Medulla oblongata (tissue), 1 donor: ENCODE results near the gene SPTBN5.

Experiments
- DNase-seq: peaks from one replicate; pipeline ENCODE4 v3.0.0-alpha.2; 2015; ENCODE audit errors: extremely low spot score

The SPTBN5 gene

DNA sequence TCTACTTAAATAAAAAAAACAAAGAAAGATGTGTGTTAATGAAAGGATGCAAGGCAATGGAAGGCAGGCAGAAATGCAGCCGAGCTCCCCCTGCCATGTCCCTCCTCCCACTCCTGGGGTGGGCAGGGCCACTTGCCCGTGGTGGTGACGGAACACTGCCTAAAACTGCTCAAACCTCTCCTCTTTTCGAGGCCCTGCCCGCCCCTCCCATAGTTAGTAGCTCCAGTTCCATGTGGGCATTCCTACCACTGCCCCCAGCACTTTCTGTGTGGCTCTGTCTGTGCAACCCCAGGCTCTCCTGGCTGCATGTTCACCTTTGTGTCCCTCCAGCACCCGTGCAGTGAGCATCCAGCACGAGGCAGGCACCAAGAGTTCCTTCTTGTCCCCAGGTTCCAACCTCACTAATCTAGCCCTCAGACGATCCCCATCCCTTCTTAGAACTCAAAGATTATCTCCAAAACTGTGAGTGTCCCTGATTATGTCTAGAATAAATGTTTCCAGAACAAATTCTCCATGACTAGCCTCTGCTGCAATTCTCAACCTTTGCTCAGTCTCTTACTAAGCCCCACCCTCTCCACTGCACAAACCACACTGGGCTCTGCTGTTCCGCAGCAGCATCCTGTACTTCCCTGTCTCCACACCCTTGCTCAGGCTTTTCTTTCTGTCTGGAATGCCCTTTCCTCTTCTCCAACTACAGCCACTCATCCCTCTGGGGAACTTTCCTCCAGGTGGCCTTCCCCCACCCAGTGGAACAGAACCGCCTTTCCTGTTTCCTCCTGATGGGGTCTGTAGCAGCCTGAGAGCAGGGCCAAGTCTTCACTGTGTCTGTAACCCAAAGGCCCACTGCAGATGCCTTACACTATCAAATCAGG is 32.6 kb upstream of the SPTBN5 start:
- no peak for DNase-seq

DNA sequence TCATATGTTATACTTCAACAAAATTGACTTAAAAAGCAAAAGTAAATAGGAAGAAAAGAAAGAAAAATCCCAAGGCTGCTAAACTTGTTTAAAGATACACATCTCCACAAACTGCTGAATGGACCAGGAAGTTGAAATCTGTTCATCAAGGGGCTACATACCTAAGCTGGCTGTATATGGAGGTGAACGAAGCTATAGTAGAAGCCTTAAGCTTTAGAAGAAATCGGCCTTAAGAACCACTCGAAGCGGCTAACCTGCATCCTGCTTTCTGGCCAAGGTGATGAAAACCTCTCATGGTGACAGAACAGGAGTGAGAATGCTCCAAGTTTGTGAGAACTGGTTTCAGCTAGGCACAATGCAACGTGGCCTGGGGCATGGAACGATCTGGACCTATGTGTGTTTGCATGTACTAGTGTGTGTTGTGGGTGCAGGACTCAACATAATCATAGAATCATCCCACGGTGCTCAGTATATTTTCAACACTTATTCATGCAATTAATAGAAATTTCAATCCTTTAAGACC is 31.3 kb upstream of the SPTBN5 start:
- DNase-seq = no peak

DNA sequence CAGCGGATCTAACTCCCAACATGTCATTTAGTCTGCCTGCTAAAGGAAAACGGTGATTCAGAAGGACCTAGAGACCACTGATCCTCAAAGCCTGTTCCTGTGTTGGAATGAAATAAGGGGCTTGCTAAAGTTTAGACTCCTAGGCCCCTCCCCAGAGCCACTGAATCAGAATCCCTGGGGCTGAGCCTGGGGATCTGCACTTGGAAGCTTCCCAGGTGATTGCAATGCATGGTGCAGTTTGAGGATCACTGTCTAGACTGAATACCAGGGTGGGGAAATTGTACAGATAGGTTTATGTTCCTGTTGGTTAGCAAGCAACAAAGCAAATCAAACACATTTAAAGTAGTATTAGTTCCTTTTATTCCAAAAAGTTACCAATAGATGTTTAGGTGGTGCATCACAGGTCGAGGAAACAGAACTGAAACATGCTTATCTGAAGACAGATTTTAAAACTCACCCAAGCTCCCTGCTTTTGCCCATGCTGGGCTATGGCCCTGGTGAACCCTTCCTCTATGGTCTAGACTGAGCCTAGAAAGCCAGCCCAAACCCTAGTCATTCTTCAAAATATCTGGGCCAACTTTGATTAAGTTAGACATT is 29.6 kb upstream of the SPTBN5 start:
- DNase-seq = no peak

DNA sequence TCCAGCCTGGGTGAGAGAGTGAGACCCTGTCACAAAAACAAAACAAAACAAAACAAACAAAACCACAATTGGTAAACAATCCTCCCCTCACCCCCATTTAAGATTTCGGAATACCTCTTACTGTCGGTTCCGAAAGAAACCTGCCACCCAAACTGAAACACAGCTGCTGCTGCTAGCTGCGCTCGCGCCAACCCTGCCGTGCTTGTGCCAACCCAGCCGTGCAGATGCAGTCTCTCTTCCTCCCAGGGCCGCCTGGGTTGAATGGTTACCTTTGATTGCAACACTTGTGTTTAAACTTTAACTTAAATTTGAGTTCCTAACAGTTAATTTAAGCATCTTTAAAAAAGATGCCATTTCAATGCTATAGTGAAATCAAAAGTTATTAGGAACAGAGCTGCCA is 28.5 kb upstream of the SPTBN5 start:
- no peak for DNase-seq

DNA sequence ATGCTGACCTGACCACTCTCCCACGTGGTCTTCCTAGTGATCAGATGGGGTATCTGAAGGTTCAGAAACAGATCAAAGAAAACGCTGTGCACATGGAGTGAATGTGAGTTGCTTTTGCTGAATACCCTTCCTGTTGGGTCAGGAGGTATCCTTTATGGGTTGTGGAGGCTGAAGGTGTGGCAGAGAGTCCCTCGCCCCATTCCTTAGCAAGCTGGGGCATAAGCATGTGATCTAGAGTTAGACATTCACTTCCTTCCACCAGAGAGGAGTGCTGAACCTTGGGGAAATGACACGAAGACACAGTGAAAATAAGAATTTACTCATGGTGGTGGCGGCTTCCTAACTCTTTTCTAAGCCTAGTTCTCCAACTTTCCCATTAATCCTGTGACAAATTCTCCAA is 27.8 kb upstream of the SPTBN5 start:
- DNase-seq = no peak

DNA sequence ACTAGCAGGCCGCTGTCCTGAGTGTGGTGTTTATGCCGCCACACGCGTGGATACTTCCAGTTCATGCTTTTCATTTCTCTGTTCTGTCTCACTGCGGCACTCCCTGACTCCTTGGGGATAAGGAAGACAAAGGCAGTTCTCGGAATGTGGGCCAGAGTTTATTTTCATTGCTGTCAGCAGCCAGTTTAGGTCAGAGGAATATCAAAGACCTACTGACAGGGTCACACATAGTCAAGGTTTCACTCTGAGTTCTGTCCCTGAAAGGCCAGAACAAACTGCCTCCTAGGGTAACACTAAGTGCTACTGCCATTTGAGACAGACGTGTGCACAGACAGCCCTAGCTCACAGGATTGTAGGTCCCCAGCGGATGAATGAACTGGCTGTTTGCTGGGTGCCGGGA is 27.3 kb upstream of the SPTBN5 start:
- DNase-seq = no peak

DNA sequence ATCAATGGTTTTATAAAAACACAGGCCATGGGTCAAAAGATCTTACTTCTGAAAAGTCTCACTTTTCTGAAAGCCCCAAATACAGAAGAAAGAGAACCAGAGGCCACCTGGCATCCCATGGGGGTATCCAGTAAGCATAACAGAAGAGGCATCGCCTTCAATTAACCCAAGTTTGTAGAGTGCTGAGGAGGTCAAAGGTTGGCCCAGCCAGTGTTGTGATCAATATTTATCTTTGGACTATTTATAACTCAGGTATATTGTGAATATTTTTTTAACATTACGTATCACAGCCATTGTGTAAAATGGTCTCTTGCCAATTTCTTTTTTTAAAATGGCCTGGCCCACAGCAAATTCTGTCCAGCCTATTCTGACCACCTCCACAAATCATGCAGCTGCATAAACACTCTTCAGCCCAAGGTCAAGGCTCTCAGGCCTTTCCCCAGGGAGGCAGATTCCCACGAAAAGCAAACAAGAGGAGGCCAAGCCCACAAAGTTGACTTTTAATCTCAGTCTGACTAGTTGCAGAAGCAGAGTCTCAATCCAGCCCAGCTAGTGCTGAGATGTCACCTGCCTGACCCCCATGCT is 26.2 kb upstream of the SPTBN5 start:
- no peak for DNase-seq

DNA sequence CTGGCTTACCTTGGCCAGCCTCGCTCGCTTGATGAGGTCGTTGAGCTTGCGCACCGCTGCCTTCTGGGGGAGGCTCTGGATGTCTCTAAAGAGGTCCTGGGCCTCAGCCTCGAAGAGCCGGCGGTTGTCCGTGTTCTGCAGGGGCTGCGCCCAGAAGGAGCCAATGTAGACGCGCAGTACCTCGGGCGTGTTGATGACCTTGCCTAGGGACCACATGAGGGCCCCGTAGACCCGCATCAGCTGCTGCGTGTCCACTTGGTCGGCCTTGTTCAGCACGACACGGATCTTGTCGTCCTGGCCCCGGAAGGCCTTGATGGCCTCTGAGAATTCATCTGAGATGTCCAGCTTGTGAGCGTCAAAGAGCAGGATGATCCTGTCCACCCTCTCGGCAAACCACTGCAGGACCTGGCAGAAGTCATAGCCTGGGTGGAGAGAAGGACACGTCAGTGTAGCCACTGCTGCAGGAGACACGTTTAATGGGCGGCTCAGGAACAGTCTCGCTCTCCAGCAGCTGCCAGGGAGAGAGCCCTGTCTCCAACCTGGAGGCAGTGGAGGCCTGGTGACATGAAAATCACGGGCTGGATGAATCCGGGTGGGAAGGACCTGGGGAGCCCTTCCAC is 25.5 kb upstream of the SPTBN5 start:
- DNase-seq = no peak

DNA sequence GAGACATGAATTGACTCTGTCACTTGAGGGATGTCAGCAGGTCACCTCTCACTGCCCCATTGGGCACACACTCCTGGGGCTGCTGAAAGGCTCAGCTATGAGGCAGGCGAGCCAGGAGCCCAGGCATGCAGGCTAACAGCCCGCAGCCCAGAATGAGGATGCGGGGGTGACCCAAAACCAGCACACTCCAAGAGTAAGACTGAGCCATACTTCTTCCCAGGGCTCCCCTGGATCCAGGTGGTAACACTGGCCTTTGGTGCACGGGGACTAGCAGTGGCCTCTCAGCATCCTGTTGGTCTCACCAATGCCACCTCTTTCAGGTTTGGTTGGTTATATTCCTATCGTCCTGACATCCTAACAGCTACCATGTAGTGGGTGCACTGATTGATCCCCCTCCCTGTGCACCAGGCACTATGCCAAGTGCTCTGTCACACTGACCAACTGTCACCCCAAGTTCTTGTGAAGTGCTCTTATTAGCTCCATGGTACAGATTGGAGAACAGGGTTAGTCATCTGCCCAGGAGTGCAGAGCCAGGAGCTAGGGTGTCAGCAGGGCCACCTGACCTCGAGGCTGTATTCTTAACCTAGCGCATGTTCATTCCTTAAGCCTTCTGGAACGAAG is 24.8 kb upstream of the SPTBN5 start:
- DNase-seq = no peak

DNA sequence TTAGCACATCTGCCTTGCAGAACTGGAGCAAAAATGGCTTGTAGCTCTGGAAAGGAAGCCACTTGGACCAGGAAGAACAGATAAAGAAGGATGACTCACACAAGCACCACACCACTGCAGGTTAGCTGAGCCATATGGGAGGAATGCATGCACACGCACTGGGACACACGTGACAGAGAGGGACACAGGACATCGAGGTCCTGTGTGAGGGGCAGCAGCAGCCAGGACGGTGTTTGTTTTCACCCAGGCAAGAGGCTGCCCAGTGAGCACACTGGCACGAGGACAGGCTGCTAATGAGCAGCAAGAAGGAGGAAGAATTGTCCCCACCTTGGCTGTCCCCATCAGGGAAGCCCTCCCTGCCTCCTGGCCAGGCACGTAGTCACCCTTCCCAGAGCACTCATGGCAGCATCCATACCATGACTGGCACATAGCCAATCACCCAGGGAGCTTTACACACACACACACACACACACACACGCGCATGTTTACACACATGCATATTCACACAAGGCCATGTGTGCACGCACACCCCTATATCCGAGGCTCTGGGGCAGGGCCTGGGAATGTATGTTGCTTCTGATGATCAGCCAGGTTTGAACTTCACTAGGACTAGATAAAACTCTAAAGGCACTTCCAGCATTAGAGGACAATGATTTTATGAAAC is 24.0 kb upstream of the SPTBN5 start:
- DNase-seq = no peak

DNA sequence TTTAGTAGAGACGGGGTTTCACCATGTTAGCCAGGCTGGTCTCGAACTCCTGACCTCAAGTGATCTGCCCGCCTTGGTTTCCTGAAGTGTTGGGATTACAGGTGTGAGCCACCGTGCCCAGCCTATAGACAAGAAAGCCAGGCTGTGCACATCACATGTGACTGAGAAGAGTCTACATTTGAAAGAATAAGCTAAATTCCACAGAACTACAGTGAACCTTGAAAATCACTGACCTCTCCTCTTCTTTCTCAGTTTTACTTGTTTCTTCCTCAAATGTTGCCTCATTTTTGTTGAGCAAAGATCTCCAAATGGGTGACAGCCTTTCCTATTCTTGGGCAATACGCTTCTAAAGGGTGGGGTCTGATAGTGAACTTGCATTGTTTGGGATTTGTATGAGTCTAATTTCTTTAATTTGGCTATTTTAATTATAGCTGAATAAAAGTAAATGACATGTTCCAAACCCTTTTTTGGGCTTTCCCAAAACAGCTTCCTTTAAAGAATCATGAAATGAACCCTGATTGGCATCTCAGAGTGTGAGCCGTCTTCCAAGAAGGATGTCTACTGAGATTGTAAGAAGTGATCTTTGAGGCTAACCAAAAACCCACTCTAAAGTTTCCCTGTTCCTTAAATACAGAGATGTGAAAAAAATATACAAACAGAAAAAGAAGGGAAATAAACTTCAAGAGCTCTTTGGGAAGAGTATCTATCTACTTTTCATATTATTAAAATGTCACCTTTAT is 21.6 kb upstream of the SPTBN5 start:
- DNase-seq = no peak

DNA sequence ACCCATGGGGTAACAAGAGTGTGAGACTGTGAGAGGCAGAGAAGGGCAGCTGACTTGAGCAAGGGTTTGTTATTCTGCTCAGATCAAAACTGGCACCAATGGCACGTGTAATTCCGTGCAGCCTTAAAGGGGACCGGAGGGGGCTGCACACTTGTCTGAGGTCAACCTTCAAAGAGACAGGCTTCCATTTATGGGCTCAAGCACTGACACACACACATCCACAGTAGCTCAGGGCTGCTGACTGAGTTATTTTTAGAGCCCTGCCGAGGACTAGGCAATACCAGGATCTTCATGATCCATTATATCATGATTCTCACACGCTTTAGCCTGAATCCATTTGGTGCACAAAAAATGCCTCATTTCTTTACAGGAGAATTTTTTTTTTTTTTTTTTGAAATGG is 20.6 kb upstream of the SPTBN5 start:
- peak; percentile 47 for DNase-seq

DNA sequence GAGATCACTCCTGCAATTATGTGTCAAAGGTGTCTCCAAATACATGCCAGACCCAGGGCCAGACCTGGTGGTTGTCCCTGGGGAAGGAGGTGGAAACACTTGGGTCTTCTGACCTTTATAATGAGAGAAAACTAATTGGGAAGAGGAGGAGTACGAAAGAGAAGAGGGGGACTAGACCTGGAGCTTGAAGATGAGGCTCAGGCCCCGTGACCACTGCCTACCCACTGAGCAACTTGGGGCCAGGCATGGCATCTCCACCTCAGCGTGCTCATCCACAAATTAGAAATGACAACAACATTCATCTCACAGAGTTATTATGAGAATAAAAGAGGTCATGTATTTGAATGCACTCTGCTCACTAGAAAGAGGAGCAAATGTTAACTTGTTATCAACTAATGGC is 19.4 kb upstream of the SPTBN5 start:
- no peak for DNase-seq

DNA sequence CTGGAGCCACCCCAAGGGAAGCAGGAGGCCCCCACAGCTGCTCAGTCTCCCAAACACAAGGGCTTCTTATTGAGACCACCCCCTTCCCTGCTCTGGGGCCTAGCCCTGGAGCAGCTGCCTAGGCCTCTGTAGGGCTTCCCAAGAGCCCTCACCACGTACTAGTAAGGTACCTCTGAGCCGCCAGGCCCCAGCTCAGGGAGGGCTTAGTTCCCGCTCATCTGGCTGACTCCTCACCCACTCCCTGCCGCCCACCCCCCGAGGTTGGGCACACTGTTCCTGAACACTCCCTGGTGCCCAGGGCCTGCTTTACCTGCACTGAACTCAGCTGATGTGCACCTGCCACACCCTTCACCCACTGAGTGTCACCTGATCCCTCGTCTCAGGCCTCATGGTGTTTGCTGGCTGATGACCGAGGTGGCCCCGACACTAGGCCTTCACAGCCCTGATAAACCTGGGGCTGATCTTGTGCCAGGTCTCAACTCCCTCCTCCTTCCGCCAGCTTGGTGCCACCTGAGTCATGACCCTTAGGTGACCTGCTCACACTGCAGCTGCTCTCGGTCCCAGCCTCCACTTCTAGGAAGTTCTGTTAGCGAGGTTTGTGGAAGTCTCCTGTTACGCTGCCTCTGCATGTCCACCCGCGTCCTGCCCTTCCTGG is 18.0 kb upstream of the SPTBN5 start:
- DNase-seq = no peak

DNA sequence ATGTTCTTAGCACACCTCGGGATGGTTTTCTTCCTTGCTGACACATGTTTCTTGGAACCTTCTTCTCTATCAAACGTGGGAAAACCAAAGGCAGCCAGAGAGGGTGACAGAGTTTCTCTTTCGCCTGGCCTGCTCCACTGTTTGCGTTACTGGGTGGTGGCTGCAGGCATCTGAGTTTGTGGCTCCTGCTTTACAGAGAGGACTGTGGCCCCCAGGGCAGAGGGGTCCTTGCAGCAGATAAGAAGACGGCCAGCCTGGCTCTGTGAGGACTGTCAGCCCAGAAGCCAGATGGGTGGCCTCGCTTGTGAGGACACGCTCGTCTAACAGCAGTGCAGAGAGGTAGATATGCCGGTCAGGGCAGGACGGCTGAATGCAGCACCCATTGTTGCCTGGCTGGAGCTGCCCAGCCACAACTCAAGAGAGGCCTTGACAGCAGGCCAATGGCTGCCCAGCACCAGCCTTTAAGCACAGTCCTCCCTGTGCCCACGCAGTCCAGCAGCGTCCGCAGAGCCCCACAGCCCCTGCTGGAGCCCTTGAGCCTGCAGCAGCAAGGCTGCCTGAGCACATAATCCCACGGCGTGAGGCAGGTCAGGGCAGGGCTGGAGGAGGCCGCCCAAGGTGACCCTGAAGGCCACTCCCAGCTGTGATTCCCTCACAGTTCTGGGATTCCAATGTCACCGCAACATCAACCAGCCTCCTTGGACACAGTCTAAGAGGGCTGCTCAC is 15.0 kb upstream of the SPTBN5 start:
- no peak for DNase-seq

DNA sequence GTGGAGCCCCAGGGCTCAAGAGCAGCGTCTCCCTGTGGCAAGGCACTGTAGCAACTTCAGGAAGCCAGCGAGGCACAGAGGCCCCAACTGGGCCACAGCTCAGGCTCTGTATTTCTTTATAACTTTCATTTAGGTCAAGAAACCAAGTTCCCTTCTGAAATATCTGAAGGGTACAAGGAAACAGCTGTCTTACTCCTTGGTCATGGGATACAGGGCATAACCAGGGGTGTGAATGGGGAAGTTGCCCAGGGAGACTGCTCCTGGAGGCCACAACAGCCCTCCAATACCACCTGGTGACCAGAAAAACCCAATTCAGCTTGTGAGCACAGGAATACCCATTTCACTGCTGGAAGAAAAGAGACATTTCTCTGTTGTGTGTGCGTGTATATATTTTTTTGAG is 13.3 kb upstream of the SPTBN5 start:
- no peak for DNase-seq

DNA sequence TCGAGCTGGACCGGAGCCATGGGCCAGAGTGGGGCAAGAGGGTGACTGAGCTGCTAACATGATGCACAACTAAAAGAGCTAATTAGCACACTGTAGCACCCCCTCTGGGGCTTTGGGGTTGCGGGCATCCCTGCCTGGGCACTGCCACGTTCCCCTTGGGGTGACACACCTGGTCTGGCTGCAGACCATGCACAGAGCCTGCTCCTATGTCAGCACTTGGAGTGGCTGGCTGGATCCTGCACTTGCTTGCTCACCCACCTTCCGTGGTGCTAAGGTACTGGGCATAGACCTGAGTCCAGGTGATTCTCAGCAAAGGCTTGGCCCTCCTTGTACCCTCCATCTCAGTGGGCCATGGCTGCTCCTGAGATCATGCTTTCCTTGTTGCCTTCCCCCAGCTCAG is 12.8 kb upstream of the SPTBN5 start:
- DNase-seq = no peak

DNA sequence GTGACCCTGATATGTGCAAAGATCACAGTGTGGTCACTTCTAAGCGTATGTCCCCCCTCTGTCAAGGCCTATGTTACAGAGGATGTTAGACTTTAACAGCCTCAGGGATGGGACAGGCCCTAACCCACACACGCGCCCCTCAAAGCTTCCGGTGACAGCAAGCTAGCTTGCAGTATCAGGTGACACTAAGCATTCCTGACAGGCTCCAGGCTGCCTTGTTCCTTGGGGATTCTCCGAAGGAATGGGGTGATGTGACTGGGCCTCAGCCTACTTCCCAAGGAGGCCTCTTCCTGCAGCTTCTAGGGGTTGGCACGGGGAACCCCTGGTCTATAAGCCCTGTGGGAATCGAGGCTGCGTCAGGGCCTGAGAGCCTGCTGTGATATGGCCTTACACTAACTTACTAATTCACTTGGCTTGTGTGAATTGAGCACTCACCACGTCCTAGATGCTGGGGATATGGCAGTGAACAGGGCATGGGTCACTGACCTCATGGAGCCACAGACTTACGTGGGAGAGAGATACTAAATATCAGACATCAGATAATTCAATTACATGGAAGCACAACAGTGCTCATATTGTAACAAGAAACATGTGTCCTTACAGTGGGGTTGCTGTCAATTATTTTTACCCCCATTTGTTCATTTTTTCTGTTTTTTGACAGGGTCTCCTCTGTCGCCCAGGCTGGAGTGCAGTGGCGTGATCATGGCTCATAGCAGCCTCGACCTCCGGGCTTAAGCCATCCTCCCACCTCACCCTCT is 11.4 kb upstream of the SPTBN5 start:
- no peak for DNase-seq

DNA sequence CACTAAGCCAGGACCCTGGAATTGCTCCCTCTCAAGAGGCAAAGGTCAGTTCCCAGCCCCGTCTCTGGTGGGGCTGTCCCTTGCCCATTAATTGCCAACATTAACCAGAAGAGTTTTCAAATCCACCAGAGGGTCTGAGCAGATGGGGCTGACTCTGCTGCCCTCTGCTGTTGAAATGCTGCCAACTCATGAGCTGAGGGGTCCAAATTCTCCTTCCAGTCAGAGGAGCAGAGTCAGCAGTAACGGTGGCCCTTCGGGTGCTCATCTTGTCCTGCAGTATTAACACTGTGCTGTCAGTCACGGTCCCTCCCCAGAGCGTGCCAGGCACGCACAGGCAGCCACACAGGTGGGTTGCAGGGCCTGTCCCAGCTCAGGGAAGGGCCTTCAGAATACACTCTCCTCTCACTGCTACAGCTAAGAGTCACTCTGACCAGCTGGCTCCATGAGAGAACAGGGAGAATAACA is 10.7 kb upstream of the SPTBN5 start:
- peak; percentile 85 for DNase-seq
